ENCODE measurements around the gene SIL1.
"Not testable (repeated sequence)": the region's sequence is repeated elsewhere in the genome, so short reads cannot be mapped to it uniquely, and the experiment has no call there.

SIL1 gene

DNA sequence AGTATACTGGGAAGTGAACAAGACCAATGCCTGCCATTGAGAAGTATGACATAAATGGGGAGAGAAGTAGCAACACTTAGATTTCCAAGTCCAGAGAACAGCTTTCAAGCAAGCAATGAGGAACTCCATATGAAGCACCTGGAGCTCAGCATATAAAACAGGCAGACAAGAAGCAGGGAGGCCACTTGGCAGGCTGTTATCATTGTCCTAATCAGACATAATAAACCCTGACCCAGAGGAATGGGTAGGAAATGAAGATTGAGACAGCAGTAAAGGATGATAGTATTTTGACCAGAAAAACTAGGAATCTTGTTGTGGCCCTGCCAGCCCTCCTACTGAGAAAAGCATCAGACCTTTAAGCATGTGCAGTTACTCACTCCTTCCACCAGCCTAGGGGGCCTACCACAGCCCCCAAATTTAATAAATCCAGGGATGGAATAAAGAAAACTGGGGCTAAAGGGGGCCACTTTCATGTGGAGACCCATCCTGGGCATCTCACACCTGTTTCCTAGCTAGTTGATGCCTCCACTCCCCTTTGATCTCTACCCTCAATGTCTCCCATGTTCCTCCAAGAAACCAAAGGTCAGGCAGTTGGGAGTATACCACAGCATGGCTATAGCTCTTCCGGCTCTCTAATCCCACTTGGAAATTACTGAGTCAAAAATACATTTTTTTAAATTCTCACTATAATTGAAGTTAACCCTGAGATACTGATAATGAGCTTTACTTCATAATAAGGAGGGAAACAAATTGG, 135.1 kb downstream of the SIL1 start:
- no peak for DNase-seq

GRCh38 chr5:139061856-139062255, 136.3 kb downstream of the SIL1 start:
- DNase-seq, result no peak

DNA sequence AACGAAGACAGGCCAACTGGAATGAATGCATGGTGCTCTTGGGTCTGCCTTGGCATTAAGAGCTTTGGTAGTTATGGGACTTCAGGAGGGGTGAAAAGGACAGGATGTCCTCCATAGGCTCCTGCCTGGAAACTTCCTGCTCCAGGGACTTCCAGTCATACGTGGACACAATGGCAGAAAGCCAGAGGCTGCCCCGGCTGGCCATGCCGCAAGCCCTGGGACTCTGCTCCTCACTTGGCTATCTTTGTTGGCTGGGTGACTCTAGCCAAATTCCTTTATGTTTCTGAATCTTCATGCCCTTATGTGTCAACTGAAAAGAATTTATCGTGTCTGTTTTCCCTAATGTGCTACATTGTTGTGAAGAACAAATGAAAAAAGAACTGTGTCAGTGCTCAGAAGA, 136.9 kb downstream of the SIL1 start:
- DNase-seq, result no peak

DNA sequence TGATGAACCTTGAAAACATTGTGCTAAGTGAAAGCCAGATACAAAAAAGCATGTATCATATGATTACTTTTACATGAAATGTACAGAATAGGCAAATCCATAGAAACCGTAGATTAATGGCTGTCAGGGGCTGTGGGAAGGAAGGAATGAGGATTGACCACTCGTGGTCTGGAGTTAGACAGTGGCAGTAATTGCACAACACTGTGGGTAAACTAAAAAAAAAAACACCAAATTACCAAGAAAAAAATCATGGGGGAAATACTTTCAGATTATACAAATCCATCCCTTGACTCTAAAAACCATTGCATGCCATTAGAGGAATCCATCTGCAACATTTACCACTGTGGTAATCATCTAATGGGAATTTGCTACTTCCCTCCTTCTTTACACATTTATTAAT, 140.0 kb downstream of the SIL1 start:
- DNase-seq, result no peak

DNA sequence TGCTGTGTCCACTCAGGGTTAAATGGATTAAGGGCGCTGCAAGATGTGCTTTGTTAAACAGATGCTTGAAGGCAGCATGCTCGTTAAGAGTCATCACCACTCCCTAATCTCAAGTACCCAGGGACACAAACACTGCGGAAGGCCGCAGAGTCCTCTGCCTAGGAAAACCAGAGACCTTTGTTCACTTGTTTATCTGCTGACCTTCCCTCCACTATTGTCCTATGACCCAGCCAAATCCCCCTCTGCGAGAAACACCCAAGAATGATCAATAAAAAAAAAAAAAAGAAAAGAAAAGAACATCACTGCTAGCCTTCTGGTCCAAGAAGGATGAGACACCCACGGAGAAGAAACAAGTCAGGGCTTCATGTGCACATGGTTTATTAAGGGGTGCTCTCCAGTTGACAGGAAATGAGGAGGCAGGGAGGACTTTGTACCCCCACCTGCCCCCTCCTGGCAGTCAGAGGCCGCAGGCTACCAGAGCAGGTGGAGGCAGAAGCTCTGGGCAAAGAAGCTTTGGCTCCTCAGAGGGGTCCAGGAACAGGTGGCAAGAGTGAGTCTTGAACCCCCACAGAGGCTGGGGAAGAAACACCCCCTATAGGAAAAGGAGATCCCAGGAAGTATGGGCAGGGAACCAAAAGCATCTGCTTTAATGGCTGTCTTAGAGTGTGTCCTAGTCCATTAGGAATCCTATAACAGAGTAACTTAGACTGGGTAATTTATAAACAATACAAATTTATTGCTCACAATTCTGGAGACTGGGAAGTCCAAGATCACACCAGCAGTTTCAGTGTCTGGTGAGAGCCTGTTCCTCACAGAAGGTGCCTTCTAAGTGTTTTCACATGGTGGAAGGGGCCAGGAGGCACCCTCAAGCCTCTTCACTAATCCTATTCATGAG, 140.9 kb downstream of the SIL1 start:
- not testable (repeated sequence) for DNase-seq

- no peak for DNase-seq
Measured at GRCh38 chr5:139052975-139053374, 145.2 kb downstream of the SIL1 start.

- no peak for DNase-seq
Measured at GRCh38 chr5:139051392-139051791, 146.8 kb downstream of the SIL1 start.

DNA sequence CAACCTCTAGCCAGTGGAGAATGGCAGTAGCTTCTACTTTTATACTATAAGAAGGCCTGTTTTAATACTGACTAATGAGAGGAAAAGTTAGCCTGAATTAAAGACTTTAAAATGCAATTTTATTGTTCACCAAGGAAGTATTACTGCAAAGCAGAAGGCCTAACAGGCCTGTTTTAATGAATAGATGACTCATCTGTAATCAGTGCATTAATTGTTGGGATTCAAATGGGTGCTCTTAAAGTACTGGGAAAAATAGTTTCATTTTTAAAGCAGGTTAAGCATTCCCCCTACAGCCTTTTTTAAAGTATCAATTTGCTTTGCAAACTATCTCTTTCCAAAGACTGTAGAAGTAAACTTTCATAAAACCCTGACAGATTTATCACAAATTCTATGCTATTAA, 147.7 kb downstream of the SIL1 start:
- DNase-seq, result no peak

DNA sequence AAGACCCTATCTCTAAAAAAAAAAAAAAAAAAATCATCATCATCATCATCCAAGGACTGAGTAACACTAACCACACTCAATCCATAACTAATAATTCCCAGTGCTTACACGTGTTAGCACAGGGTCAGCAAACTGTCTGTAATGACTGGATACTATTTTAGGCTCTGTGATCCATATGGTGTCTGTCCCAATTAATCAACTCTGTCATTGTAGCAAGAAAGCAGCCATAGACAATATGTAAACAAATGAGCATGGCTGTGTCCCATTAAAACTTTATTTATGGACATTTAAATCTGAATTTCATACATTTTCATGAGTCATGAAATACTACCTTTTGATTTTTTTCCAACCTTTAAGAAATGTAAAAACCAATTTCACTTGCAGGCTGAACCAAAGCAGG, 148.4 kb downstream of the SIL1 start:
- no peak for DNase-seq

- DNase-seq, result no peak
Measured at GRCh38 chr5:139046551-139046950, 151.6 kb downstream of the SIL1 start.

GRCh38 chr5:139043157-139043905, 154.8 kb downstream of the SIL1 start:
- DNase-seq, result no peak

- no peak for DNase-seq
Measured at GRCh38 chr5:139040081-139040480, 158.1 kb downstream of the SIL1 start.

DNA sequence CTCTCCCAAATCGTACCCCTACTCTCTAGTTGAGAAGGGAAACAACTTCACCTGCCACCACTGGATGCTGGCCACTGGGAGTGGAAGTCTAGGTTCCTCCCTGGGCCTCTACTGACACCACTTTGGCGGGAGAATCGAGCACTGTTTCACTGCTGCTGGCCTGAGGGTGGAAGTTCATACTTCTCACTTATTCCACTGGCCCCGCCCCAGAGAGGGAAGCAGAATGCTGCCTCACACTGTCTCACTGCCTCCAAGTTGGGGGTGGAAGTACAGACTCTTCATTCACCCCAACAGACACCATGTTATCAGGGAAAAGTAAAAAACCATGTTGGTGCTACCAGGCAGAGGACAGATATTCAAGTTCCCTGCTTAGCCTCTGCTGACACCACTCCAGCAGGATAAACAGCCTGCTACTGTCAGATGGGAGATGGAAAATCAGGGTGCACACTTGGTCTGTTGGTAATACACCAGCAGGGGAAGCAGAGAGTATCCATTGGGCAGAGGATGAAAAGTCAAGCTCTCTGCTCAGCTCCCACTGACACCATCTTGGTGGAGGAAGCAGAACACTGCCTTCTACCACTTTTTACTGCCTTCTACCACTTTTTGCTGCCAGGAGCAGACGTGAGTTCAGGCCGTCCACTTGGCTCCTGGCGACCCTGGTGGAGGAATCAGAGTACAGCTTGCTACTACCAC, 159.4 kb downstream of the SIL1 start:
- no peak for DNase-seq

DNA sequence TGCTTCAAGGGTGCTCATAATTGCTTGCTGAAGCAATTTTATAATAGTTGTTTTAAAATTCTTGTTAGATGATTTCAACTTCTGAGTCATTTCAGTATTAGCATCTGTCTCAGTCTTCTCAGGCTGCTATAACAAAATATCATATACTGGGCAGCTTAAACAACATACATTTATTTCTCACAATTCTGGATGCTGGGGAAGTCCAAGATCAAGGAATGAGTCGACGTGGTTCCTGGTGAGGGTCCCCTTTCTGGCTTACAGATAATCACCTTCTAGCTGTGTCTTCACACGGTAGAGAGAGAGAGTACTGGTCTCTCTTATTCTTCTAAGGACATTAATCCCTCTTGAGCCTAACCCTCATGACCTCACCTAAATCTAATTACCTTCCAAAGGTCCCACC, 160.4 kb downstream of the SIL1 start:
- DNase-seq, result no peak

- DNase-seq, result not testable (repeated sequence)
Measured at GRCh38 chr5:139036332-139036731, 161.8 kb downstream of the SIL1 start.

- DNase-seq, result no peak
Measured at GRCh38 chr5:139027150-139027549, 171.0 kb downstream of the SIL1 start.

GRCh38 chr5:139025651-139026050, 172.5 kb downstream of the SIL1 start:
- no peak for DNase-seq

GRCh38 chr5:139023286-139023685, 174.9 kb downstream of the SIL1 start:
- no peak for DNase-seq

DNA sequence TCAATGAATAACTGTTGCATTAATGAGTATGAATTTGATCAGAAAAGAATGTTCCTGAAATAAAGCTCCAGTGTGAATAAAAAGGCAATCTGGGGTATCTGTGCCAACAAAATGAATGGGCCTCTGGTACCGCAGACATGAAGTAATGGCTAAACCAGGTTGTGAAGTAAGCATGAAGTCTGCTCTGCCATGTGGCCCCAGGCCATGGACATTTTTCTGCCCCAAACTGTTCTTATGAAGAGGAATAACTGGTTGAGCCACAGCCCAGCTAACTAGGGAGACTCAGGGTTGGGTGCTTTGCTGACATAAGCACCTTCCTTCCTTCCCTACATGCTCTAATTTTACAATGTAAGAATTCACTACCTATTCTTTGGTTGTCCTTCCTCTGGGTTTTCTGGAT, 175.6 kb downstream of the SIL1 start:
- DNase-seq, result no peak

DNA sequence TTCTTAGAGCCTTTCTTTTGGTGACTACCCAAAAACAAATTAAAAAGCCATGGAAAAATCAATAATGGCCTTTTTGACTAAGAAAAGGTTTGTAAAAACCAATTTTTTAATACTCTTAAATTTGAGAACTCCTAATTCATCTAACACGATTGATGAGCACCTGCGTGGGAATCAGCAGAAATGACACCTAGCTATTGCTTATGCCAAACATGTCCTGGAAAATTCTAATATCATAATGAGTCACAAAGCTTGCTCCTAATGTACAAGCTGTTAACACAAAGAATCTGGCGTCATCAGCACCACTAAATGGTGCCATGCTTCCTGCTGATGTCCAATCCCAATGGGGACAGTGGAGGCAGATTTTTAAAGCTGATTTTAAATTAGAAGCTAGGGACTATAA, 176.8 kb downstream of the SIL1 start:
- DNase-seq, result no peak

DNA sequence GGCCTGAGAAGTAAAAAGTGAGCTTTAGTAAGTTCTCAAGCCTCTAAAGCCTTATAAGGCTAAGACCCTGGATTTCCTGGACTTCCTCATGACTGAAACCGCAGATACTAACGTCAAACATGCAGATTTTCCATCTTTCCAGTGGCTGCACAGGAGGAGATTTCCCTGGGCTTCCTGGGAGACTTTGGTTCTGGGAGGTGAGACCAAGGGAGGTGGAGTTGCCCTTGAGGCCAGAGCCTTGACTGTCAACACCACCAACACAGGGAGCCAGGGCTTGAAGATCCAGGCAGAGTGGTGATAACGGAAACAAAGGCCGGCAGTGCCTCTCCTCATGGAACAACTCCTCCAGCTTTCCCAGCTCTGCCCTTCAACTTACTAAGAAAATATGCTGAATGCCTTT, 178.3 kb downstream of the SIL1 start:
- DNase-seq, result no peak

GRCh38 chr5:139019211-139019610, 179.0 kb downstream of the SIL1 start:
- DNase-seq, result no peak

GRCh38 chr5:139017624-139018023, 180.5 kb downstream of the SIL1 start:
- DNase-seq, result no peak
